ENCODE data around the gene DCP1B.

Gene DCP1B

GRCh38 chr12:1919763-1920162, 84.5 kb downstream of the DCP1B start:
- DNase-seq (ENCODE audit: low read depth in 2 of 2), result no peak

- no peak for DNase-seq (ENCODE audit: low read depth in 2 of 2)
These were observed 85.0 kb downstream of the DCP1B start for GRCh38 chr12:1919284-1919683.

- no peak for DNase-seq (ENCODE audit: low read depth in 2 of 2)
These were observed 85.4 kb downstream of the DCP1B start for GRCh38 chr12:1918884-1919236.

DNA sequence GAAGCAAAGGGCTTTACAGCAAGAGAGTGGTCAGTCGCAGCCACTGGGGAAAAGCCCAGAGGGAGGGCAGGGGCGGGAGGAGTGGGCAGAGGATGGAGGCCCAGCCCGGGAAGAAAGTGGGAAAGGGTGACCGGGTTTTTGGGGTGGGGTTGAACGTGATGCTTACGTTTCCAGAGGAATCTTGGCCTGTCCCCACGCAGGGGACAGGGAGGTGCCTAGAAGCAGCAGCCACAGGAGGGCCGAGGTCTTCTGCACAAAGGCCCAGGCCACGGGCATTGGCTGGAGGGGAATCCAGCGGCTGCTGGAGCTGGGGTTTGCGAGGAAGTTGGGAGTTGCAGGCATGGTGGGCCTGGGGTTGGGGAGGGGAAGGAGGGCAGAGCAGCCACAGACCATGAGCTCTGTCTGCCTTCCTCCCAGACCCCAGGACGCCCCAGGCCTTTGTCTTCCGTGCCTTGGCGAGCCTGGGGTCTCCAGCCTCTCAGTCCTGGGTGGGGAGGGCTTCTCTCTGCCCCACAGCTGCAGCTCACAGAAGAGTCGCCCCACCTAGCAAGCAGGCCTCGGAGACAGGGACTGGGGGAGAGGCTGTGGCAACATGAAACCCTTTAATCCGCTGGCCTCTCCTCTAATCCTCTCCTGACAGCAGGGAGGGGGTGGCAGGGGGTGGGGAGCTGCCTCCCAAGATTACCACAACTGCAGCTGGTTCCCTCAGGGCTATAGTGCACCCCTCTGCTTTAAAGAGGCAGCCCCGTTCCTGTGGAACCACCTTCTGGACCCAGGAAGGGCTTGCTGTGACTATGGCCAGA, 86.0 kb downstream of the DCP1B start, which contains the start of gene CACNA2D4:
Gene CACNA2D4 (minus strand): TSS at position 572 of the 803 bp plus-strand sequence. CDS start 179 bp downstream, at position 393.
- no peak for DNase-seq (ENCODE audit: low read depth in 2 of 2)

- DNase-seq (ENCODE audit: low read depth in 2 of 2), result no peak
These were observed 86.8 kb downstream of the DCP1B start for GRCh38 chr12:1917172-1918070.

DNA sequence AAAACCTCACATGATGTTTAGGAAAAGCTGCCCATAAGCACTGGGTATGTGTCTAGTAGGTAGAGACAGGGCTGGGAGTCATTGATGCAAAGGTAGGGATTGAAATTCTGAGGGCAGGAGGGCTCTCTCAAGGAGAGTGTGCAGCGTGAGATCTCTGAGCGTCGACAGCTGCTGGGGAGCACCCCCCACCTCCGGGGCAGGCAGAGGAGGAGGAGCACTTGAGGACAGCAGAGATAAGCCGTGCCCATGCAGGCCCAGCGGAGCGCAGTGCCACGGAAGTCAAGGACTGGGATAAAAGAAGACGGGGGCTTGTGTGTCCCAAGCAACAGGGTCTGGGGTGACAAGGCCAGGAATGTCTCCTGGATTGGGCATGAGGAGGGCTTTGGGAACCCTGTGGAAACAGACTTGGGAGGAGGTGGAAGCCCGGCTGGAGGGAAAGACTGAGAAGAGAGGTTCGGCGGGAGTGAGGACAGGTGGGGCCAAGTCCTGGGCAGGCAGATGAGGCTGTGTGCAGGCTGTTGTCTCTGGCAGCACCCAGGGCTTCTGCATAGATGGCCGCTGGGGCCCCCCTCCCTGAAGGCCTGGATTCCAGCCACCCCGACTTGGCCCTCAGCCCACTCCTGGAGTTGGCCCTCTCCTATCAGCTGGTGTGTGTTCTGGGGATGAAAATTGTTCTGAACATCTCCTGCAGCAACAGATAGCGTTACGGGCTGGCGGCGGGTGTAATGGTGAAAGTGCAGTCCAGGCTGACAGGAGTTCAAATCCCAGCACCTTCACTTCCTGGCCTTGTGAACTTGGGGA, 87.7 kb downstream of the DCP1B start:
- DNase-seq (ENCODE audit: low read depth in 2 of 2), result no peak

DNA sequence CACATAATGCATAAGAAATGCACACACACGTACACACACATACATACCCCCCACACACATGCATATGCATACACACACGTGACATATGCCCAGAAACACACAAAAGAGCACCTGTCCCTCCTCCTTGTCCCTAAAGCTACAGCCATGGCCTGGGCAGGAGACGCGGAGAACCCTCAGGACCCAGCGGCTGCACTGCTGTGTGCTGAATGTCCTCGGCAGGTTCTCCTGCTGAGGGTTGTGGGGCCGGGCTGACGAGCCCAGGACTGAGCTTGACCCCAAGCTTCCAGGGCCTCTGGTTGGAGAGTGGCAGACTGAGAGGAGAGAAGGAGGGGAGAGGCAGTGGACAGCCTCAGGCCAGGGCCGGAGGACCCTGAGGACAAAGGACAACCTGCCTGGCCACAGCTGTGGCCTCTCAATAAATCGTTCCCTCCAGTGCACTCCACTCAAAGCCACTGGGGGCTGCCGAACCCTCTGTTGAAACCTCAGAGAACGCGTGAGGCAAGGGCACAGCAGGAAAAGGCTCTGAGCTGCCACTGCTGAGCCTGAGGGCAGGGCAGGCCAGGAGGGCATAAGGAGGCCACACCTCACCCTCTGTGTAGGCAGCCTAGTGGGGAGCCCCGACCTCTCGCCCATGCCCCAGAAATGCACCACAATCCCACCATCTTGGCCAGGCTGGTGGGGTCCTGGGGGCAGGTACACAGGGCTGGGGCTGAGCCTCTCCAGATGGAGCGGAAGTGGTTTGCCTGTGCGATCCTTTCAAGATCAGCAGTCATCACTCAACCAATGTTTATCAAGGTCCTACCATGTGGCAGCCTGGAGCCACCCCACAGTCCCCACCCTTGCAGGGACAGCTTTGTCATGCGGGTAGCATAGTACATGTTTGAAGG, 88.9 kb downstream of the DCP1B start:
- DNase-seq (ENCODE audit: low read depth in 2 of 2), result peak in 1 of 2 donors; percentile 10

DNA sequence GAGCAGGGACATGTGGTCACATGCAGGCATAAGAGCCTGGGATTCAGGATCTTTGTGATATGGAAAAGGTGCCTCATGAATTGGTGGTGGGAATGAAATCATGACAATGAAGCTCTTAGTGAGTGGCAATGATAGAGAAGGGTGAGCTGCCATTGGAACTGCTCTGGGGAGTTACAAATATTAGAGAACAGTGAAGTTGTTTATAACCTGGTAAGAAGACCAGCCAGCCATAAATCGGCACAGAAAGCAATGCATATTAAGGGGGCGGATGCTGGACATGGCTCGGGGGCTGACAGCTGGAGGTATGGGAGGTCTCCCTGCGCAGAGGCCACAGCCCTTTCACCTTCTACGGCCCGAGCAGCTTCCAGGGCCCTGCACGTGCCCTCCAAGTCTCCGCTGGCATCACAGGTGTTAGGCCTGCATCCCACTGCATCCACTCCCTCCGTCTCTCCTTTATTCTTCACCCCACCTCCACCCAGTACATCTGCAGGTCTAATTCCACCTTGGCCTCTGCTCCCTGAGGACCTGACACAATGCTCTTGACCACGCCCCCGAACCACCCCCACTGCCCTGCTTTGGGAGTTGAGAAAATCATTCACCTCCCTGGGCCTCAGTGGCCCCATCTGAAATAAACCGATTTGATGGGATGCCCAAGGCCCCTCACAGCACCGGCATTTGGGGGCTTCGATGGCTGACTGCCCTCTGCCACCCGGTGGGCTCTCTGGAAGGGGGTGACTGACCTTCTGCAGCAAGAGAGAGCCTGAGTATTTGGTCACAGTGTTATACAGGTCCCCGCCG, 89.9 kb downstream of the DCP1B start:
- DNase-seq (ENCODE audit: low read depth in 2 of 2), result no peak

DNA sequence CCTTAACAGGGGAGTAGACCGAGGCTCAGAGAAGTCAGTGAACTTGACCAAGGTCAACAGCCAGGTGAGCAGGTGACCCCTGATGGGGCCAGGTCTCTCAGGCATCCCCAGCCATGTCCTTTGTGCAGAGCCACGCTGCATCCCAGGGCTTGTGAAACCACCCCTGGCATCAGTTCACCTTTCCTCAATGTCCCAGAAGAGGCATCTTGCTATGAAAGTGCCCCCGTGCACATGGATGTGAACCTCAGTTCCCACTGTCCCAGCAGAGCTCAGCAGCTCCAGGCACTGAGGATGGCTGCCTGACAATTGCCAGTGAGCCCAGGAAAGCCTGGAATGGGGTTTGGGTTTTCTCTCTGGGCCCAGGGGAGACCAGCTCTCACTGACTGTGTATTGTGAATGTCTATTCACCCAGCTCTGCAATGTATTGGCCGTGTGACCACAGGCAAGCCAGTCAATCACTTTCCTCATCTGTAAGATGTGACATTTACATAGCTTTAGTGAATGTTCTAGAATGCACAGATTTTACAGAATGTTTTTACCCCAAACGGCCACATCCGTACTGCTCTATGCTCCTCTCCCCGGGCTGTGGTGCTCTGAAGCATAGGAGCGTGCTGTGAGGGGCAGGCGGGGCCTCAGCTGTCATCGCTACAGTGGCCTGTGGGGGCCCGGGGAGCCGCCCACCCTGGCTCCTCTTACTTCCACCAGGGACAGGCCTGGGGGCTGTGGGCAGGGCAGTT, 90.7 kb downstream of the DCP1B start:
- no peak for DNase-seq (ENCODE audit: low read depth in 2 of 2)

DNA sequence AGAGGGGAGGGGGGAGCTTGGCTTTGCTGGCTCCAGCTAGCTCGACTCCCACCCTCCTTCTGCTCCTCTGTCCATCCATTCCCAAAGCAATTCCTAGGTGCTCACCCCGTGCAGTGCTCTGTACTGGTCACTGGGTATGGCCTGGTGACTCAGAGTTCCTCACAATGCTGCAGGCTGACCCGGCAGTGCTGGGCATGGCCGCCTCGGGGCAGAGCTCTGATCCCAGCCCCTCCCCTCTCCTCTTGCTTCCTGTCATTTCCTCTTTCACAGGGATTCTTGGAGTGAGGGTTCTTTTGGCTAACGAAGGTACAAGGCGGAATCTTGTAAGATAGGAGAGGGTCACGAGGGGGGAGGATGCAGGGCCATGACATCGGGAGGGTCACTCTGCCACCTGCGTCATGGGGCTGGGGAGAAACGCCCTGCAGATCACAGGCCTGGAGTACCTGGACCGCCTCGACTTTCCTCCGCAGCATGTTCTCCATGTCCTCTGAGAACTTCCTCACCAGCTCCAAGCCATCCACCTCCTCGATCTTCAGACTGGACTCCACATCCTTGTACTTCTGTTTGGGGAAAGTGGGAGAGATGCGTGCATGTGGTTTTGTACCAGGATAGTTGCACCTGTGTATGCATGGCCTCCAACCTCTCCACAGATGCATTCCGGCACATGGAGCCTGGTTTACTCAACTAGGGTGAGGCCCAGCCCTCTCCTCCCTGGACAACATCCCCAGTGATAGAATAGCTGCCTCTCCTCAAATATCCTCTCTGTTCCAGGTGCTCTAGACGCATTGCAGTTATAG, 91.5 kb downstream of the DCP1B start:
- no peak for DNase-seq (ENCODE audit: low read depth in 2 of 2)

DNA sequence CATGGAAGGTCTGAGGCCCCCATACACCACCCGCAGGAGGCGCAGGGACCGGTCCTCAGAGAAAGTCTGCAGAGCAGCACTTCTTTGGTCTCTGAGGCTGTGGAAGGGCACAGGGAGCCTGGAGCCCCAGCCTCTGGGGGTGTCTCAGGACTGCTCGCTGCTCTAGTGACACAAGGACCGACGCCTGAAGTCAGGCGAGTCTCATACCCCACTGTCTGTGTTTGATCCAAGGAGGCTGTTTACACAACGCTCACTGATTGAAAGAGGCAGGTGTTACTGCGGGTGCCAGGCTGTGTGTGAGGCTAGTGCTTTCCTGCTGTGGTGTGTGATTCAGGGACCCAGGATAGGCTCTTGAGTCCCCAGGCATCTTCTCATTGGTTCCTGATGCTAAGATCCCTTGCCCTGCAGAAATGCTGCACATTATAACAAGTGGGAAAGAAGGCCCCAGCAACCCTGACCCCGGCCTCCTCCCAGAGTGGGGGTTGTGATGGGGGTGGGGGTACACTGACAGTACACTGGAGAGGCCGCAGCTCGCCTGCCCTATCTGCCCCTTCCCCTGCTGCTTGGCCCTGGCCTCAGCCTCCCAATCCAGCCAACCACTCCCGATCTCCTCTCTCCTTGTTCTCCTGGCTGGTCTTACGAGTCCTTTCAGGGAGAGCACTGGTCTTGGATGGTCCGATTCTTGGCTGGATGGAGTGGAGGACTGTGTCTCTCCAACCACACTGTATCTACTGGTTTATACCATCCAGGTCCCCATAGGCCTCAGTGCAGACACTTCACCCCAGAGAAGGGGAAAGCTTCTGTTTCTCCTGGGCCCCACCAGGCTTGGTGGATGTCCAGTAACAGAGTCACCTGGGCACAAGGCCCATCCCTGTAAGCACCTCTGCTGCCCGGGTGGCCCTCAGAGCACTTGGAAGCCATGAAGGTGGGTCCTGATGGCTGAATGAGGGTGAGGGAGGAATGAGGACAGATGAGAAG, 92.4 kb downstream of the DCP1B start:
- DNase-seq (ENCODE audit: low read depth in 2 of 2), result no peak

GRCh38 chr12:1910468-1910867, 93.8 kb downstream of the DCP1B start:
- no peak for DNase-seq (ENCODE audit: low read depth in 2 of 2)

GRCh38 chr12:1908758-1909157, 95.5 kb downstream of the DCP1B start:
- no peak for DNase-seq (ENCODE audit: low read depth in 2 of 2)

GRCh38 chr12:1907652-1908611, 96.3 kb downstream of the DCP1B start:
- DNase-seq (ENCODE audit: low read depth in 2 of 2), result peak; percentile 16 to 17

DNA sequence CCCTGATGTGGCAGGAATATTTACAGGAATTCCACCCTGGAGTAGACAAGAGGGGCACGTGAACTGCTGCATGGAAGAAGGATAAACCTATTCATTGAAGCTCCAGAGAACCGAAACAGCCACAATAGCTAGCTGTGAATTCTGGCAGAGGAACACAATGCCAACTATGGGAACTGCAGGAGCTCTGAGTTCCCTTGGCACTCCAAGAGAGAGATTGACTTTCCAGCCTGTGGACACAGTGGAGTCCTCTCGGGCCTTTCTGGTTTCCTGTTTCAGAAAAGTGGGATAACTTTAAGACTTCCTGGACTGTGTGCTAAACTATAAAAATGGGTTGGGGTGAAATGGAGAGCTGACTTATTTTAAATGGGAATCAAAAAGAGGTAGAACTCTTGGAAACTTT, 97.7 kb downstream of the DCP1B start:
- no peak for DNase-seq (ENCODE audit: low read depth in 2 of 2)

DNA sequence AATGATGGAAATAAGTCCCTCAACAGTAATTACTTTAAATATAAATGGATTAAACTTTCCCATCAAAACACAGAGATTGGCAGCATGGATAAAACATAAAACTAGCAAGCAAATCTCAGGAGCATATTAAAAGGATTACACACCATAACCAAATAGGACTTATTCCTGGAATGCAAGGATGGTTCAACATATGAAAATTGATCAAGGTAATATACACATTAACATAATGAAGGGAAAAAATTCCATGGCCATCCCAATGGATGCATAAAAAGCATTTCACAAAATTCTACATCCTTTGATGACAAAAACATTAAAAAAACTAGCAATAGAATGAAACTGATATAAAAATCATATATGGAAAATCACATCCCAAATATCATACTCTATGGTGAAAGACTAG, 99.4 kb downstream of the DCP1B start:
- DNase-seq (ENCODE audit: low read depth in 2 of 2), result no peak
